Fibroblast of lung (primary cell): ENCODE results near the gene NCSTN.

Experiments used
- CTCF ChIP-seq, 2 donors: IDR thresholded peaks in 1 of 2; conservative IDR thresholded peaks in 1 of 2; 1 replicate in 1 of 2; 2 replicates in 1 of 2; pipeline ENCODE4 v1.5.1; 2011 to 2012; ENCODE audit warnings: low read length in 2 of 2, control low read depth in 1 of 2, inconsistent platforms in 1 of 2, low read depth in 1 of 2, mild to moderate bottlenecking in 1 of 2
- EZH2 ChIP-seq: IDR thresholded peaks from 2 replicates; pipeline ENCODE4 v1.5.1; 2012; ENCODE audit warnings: low read length, control low read depth, mild to moderate bottlenecking; ENCODE audit errors: missing control alignments

DNA sequence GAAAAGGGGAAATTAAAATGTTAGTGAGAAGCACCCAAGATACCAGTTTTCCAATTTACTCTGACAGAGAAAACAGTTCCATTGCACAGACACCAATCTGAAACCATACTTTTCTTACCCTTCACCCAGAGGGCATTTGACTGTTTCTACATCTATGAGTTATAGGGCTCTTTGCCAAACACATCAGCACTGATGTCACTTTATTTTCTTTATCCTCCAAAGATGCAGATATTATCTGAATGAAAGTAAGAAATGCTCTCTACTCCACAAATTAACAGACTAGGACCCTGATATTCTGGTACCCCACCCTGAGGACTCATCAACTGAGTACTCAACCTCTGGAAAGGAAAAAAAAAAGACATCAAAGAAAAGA, 34.0 kb upstream of the NCSTN start:
- no peak for TF ChIP-seq CTCF (conservative IDR thresholded peaks at IDR 0.05 in 1 of 2, IDR thresholded peaks at IDR 0.05 in 1 of 2; ENCODE audit: low read depth in 1 of 2, low read length in 2 of 2)
- TF ChIP-seq EZH2: no peak
